ENCODE data around the gene RLF. TPM values are rescaled to one million over a fixed set of nuclear protein-coding genes. Genes with fewer than 3 reads are reported as not detected.

Gene RLF
- total RNA-seq, 4 donors from 2014 or later = 15.1 to 23.7 (median 21.2) TPM

- no peak for DNase-seq (ENCODE audit: extremely low spot score)
Observed at GRCh38 chr1:40153073-40153770, 8.0 kb upstream of the RLF start.

DNA sequence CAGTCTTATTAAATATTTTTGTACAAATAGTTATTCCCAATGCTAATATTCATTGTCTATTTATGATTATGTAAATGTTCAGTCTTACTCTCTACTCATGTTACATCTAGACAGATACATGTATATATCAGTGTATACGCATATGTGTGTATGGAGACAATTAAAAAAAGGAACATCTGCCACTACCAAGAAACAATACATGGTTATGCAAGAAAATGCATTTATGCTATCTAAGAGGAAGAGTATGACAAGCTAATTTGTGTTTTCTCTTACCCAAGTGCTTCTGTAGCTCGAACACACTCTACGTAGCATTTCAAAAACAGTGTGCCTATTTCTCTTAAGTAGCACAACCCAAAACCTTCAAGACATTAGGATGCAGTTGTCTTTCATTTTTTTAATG, 6.1 kb upstream of the RLF start:
- Histone ChIP-seq H3K36me3 (no peaks in the 10 kb centered on the region), H3K27me3 (no peaks in the 10 kb centered on the region), H3K4me3 (no peak overlapping the region), H3K4me1 (peaks cover 0 to 4% (median 0%) of the 10 kb centered on the region in 4 donors), H3K27ac (replicated peaks in 1 of 4) (no peak overlapping the region), H3K9me3 (no peaks in the 10 kb centered on the region)
- no peak for DNase-seq (ENCODE audit: extremely low spot score)
- intact Hi-C loops (cut with DNase I) = no loop called here
- no peak for TF ChIP-seq POLR2AphosphoS5 (IDR thresholded peaks at IDR 0.05)
- no peak for TF ChIP-seq CTCF (IDR thresholded peaks at IDR 0.05)
- no peak for TF ChIP-seq EP300 (IDR thresholded peaks at IDR 0.05)
- WGBS = 69% methylated on average over 3 of the region's 3 CpGs

More at GRCh38 chr1:40153073-40153770, 8.0 kb upstream of the RLF start:
- Histone ChIP-seq H3K36me3 (no peaks in the 10 kb centered on the region), H3K27me3 (peaks cover 0 to 11% (median 0%) of the 10 kb centered on the region in 4 donors), H3K27ac (replicated peaks in 1 of 4) (no peak overlapping the region), H3K9me3 (no peaks in the 10 kb centered on the region), H3K4me3 (no peak overlapping the region), H3K4me1 (peaks cover 0 to 4% (median 0%) of the 10 kb centered on the region in 4 donors)
- no peak for TF ChIP-seq POLR2A (IDR thresholded peaks at IDR 0.05; ENCODE audit: low read depth)
- TF ChIP-seq CTCF (IDR thresholded peaks at IDR 0.05) = peak; percentile 53 to 79 (median 67)
- TF ChIP-seq POLR2AphosphoS5 (IDR thresholded peaks at IDR 0.05) = no peak
- no peak for TF ChIP-seq EP300 (IDR thresholded peaks at IDR 0.05)
- WGBS = 0% methylated on average over 2 of the region's 2 CpGs
- intact Hi-C loops (cut with DNase I) = no loop called here

GRCh38 chr1:40155910-40156309, 5.3 kb upstream of the RLF start:
- no peaks in the 10 kb centered on the region for H3K36me3 ChIP-seq
- 72% methylated on average over 3 of the region's 3 CpGs for WGBS
- no peak for DNase-seq (ENCODE audit: extremely low spot score)
- H3K4me3 ChIP-seq = no peak overlapping the region
- no peak for TF ChIP-seq CTCF (IDR thresholded peaks at IDR 0.05)
- no peak for TF ChIP-seq EP300 (IDR thresholded peaks at IDR 0.05)
- TF ChIP-seq POLR2AphosphoS5 (IDR thresholded peaks at IDR 0.05) = no peak
- no peak for TF ChIP-seq POLR2A (IDR thresholded peaks at IDR 0.05; ENCODE audit: low read depth)
- H3K27me3 ChIP-seq = no peaks in the 10 kb centered on the region
- peaks cover 4 to 9% (median 5%) of the 10 kb centered on the region in 4 donors for H3K4me1 ChIP-seq
- H3K9me3 ChIP-seq = no peaks in the 10 kb centered on the region
- no peak overlapping the region for H3K27ac ChIP-seq (replicated peaks in 1 of 4)
- intact Hi-C loops (cut with DNase I) = no loop called here

DNA sequence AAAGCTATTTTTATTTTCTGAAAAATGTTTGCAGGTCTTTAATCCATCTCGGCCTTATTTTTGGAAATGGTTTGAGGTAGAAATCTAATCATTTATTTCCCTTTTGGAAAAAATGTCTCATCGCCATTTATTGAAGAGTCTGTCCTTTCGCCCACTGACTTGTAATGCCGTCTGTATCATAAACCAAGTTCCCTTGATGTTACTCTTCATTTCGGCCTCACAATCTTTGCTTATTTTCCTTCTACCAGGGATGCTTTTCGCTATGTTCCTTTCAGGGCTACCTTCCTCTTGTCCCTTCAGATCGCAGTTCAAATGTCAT, 422 bp upstream of the RLF start:
- WGBS = 32% methylated on average over 7 of the region's 7 CpGs
- intact Hi-C loops (cut with DNase I) = loop anchor here (5.0 kb wide), 2 partner anchors 97 to 157 kb away; partner anchors contain the start of genes COL9A2 and ZMPSTE24
- peak overlapping the region; percentile 73 to 92 (median 86) for H3K4me3 ChIP-seq
- H3K27ac ChIP-seq (replicated peaks in 1 of 4) = peak overlapping the region; percentile 93 to 98 (median 96)
- H3K9me3 ChIP-seq = no peaks in the 10 kb centered on the region
- no peak for DNase-seq (ENCODE audit: extremely low spot score)
- H3K27me3 ChIP-seq = no peaks in the 10 kb centered on the region
- H3K4me1 ChIP-seq = peaks cover 34 to 41% (median 41%) of the 10 kb centered on the region in 4 donors
- no peaks in the 10 kb centered on the region for H3K36me3 ChIP-seq
- no peak for TF ChIP-seq EP300 (IDR thresholded peaks at IDR 0.05)
- TF ChIP-seq POLR2AphosphoS5 (IDR thresholded peaks at IDR 0.05) = no peak
- no peak for TF ChIP-seq POLR2A (IDR thresholded peaks at IDR 0.05; ENCODE audit: low read depth)
- no peak for TF ChIP-seq CTCF (IDR thresholded peaks at IDR 0.05)
